Cardiac fibroblast (primary cell): Measurements from ENCODE around the gene HOXC5.
A peak's percentile ranks its signal among the peaks of the same experiment; 100 is the strongest.

ENCODE experiments used
- DNase-seq, 2 donors: peaks; one replicate each; pipeline versions ENCODE4 v3.0.0 to v3.0.0-alpha.2; 2010; ENCODE audit warnings: low read depth in 2 of 2
- H3K4me3 ChIP-seq, 2 donors: replicated peaks in 1 of 2; 1 replicate in 1 of 2; 2 replicates in 1 of 2; pipeline ENCODE4 v1.5.1; 2011; ENCODE audit warnings: low read depth in 2 of 2, low read length in 2 of 2, mild to moderate bottlenecking in 2 of 2, moderate library complexity in 1 of 2
- TF ChIP-seq, protein P1 (sequence below): IDR thresholded peaks from one replicate; pipeline ENCODE4 v1.5.1; 2011; ENCODE audit warnings: low read depth, mild to moderate bottlenecking, low read length, inconsistent platforms

HOXC5 gene

DNA sequence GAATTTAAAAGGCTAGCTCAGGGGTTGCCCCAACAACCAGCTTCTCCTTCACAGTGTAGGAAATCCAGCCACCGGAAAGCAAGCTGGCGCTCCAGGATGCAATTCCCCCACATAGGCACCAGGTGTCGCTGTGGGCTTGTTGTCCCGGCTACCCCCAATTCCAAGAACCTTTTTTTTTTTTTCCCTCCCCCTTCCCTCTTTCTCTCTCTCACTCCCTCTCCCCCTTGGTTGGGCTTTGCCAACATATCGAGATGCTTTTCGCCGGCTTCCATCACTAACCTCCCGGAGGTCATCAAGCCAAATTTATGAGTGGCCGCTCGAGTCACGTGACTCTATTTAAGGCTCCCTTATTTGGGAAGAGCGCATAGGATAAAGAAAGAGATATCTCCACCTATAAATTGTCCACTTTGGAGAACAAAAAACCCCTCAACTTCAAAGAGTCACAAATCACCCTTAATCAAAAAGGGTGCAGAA is at the start of gene HOXC5:
HOXC5 (plus strand) TSS at position 424 of the 474 bp plus-strand sequence. CDS start 73 bp downstream, outside the sequence.
- DNase-seq: peak; percentile 64 to 70
- TF ChIP-seq, protein P1, sequence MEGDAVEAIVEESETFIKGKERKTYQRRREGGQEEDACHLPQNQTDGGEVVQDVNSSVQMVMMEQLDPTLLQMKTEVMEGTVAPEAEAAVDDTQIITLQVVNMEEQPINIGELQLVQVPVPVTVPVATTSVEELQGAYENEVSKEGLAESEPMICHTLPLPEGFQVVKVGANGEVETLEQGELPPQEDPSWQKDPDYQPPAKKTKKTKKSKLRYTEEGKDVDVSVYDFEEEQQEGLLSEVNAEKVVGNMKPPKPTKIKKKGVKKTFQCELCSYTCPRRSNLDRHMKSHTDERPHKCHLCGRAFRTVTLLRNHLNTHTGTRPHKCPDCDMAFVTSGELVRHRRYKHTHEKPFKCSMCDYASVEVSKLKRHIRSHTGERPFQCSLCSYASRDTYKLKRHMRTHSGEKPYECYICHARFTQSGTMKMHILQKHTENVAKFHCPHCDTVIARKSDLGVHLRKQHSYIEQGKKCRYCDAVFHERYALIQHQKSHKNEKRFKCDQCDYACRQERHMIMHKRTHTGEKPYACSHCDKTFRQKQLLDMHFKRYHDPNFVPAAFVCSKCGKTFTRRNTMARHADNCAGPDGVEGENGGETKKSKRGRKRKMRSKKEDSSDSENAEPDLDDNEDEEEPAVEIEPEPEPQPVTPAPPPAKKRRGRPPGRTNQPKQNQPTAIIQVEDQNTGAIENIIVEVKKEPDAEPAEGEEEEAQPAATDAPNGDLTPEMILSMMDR: peak; percentile 91
- H3K4me3 ChIP-seq: no peak within 1 kb of the TSS

DNA sequence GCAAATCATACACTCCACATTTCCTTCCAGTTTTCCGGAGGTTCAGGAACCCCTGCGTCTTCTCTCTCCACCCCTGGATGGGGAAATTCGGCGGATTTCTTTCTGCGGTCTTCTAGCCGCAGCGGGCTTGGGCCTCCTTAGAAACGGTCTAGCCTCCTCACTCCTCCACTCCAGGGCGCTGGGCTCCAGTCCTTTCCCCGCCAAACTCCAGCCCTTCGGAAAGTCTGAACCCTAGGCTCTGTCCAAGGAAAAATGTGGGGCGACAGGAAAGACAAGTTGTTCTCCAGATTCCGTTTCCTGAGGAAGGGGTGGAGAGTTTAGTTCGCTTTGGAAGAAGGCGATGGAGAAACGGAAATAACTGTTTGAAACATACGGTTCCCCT is 49.3 kb upstream of the HOXC5 start:
- no peak overlapping the region for H3K4me3 ChIP-seq
- TF ChIP-seq, protein P1: no peak

DNA sequence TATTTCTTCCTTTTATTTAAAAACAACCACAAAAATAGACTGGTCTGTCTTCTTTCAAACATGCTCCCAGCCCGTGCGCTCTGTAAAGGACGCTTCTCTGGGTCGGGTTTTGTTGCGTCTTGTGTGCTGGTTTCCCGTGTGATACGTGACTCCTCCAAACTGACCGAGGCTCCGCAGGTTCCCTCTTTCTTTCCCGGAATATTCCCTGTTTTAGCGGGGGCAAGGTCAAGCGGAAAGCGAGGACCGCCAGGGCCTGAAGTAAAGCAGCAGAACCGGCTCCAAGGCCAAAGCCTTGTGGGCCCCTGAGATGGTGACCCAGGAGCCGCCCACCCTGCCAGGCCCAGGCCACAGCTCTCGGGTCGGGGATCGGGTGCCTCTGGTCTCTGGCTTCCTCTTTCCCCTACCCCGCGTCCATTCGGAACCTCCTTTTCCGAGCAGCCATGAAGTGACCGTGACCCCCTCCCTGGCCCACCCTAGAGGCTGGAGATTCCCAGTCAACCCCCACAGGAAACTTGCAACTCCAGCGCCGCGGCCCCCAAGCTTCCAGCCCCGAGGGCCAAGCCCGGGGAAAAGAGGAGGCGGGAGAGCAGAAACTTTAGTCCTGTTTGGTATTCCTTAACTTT is 48.8 kb upstream of the HOXC5 start:
- DNase-seq: no peak
- no peak overlapping the region for H3K4me3 ChIP-seq
- TF ChIP-seq, protein P1: no peak

More for the DNA sequence above, 49.3 kb upstream of the HOXC5 start:
- no peak for DNase-seq

DNA sequence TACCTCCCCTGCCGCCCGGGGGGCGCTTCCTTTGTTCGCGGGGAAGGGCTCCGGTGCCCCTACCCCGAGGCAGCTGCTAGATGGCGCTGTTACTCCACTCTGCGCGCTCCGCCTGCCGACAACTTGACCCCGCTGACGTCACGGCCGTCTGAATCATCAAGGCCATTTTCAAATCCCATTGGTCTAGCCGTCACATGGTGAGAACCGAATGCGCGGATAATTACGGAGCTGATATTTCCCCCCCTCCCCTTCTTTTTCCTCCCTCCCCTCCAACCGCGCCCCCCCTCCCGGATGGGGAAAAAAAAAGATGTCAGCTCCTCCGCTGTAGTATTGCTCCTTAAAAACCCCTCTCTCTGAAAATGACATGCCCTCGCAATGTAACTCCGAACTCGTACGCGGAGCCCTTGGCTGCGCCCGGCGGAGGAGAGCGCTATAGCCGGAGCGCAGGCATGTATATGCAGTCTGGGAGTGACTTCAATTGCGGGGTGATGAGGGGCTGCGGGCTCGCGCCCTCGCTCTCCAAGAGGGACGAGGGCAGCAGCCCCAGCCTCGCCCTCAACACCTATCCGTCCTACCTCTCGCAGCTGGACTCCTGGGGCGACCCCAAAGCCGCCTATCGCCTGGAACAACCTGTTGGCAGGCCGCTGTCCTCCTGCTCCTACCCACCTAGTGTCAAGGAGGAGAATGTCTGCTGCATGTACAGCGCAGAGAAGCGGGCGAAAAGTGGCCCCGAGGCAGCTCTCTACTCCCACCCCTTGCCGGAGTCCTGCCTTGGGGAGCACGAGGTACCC is 47.8 kb upstream of the HOXC5 start, which contains the start of gene HOXC10:
HOXC10 (plus strand) TSS at position 246 of the 791 bp plus-strand sequence; CDS start at position 360, 114 bp downstream.
- TF ChIP-seq, protein P1: peak; percentile 56
- peak; percentile 66 to 69 for DNase-seq
- no peak within 1 kb of the TSS for H3K4me3 ChIP-seq

DNA sequence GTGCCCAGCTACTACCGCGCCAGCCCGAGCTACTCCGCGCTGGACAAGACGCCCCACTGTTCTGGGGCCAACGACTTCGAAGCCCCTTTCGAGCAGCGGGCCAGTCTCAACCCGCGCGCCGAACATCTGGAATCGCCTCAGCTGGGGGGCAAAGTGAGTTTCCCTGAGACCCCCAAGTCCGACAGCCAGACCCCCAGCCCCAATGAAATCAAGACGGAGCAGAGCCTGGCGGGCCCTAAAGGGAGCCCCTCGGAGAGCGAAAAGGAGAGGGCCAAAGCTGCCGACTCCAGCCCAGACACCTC is 47.2 kb upstream of the HOXC5 start:
- no peak overlapping the region for H3K4me3 ChIP-seq
- TF ChIP-seq, protein P1: no peak
- DNase-seq: no peak

DNA sequence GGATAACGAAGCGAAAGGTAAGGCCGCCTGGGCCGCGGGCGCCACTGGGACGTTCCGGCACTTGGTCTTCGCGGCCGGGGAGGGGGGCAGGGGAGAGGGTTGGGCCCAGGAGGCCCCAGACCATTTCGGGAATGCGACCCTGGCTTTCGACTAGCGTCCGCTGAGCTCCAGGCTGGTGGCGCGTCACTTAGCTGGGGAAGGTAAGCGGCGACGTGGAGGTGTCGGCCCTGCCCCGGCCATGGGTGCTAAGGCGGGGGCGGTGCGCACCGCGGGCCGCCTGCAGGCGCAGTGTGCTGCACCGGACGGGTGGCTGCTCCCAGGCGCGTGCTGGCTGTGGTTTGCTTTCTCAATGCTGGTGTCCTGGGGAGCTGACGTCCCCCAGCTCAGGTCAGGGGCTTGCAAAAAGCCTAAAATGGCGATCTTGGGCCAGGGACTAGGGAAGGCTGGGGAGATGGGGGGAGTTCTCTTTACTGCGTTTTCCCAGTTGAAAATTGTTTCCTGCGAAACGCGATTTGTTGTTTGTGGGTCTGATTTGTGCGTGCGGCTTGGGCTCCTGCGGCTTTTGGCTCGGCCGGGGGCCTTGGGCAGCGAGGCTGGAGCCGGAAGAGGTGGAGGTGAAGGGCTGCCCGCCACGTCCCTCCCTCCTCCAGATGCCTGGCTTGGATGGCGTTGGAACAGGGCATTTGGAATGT is 46.7 kb upstream of the HOXC5 start:
- DNase-seq: no peak
- H3K4me3 ChIP-seq: no peak overlapping the region
- TF ChIP-seq, protein P1: no peak
